OCI-LY3 (cell line): Measurements from ENCODE around the gene MT1A.

Source experiments
- EZH2phosphoT487 ChIP-seq: fragments of 200-600 bp; shearing (Covaris generic); IDR thresholded peaks from 2 replicates; pipeline ENCODE4 v1.6.1; 2018; ENCODE audit warnings: antibody characterized with exemption, mixed run types, low read depth
- TF ChIP-seq, protein P1 (sequence below): fragments of 200-600, 300-600 bp; sonication (generic); IDR thresholded peaks from 2 replicates; pipeline ENCODE4 v1.5.1; 2014; ENCODE audit warnings: antibody characterized with exemption, low read length, low read depth

DNA sequence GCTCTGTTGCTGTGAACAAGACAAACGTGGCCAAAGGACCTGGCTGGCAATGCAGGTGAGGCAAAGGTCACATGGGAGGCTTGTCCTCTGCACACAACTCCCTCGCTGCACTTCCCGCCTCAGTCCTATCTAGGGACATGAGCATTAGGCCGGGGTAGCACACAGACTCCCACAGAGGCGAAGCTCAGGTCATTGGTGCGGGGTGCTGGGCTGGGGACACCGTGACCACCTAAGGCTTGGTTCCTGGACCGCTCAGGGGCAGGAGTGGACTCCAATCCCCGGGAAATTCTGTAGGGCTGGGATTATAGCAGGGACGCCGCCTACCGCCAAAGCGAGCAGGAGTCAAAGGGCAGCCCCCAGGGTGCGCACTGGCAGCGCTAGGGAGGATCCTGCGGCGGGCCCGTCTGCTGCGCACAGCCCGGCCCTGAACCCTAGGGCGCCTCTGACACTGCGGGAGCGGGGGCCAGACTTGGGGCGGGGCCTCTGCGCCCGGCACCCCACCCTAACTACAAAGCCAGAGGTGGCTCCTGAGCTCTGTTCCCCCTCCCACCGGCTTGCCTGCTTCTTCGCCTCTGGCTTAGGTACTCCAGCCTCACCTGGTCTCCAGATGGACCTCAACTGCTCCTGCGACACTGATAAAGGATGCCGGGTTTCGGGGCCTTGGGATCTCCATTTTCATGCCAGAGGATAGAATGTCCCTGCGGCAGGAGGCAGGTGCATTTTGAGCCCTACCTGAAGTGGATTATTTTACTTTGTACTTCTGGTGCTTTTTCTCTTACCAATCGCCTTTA is 9.4 kb downstream of the MT1A start:
- TF ChIP-seq, protein P1, sequence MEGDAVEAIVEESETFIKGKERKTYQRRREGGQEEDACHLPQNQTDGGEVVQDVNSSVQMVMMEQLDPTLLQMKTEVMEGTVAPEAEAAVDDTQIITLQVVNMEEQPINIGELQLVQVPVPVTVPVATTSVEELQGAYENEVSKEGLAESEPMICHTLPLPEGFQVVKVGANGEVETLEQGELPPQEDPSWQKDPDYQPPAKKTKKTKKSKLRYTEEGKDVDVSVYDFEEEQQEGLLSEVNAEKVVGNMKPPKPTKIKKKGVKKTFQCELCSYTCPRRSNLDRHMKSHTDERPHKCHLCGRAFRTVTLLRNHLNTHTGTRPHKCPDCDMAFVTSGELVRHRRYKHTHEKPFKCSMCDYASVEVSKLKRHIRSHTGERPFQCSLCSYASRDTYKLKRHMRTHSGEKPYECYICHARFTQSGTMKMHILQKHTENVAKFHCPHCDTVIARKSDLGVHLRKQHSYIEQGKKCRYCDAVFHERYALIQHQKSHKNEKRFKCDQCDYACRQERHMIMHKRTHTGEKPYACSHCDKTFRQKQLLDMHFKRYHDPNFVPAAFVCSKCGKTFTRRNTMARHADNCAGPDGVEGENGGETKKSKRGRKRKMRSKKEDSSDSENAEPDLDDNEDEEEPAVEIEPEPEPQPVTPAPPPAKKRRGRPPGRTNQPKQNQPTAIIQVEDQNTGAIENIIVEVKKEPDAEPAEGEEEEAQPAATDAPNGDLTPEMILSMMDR = no peak
- TF ChIP-seq EZH2phosphoT487 = no peak
